Ovary (tissue), 9 donors: ENCODE data around the gene NOD2. TPM values are rescaled to one million over a fixed set of nuclear protein-coding genes. Genes with fewer than 3 reads are reported as not detected.

ENCODE experiments used
- DNase-seq, 5 donors: peaks; one replicate each; pipeline ENCODE4 v3.0.0-alpha.2; 2019 to 2020
- H3K27ac ChIP-seq, 2 donors: fragments of 200-600 bp; one replicate each; pipeline versions ENCODE4 v1.5.1 to v1.8.0; 2019 to 2022
- H3K27me3 ChIP-seq: fragments of 200-600 bp; one replicate; pipeline ENCODE4 v1.8.0; 2022
- H3K36me3 ChIP-seq: fragments of 200-600 bp; sonication (generic); one replicate; pipeline ENCODE4 v1.5.1; 2019
- H3K4me1 ChIP-seq: one replicate; pipeline ENCODE4 v1.8.1; 2013; ENCODE audit warnings: mild to moderate bottlenecking, moderate library complexity; ENCODE audit not compliant: insufficient read depth
- H3K4me3 ChIP-seq: fragments of 200-600 bp; sonication (generic); one replicate; pipeline ENCODE4 v1.5.1; 2017
- H3K9me3 ChIP-seq, 2 donors: fragments of 200-600 bp in 1 of 2; sonication (generic) in 1 of 2; one replicate each; pipeline versions ENCODE4 v1.5.1 to v1.8.1; 2013 to 2019; ENCODE audit warnings: mild to moderate bottlenecking in 1 of 2, moderate library complexity in 1 of 2
- EP300 ChIP-seq: sonication (generic); formaldehyde crosslinking; IDR thresholded peaks from one replicate; pipeline ENCODE4 v1.6.1; 2017; ENCODE audit warnings: antibody characterized with exemption
- POLR2A ChIP-seq: fragments of 450-650 bp; IDR thresholded peaks from one replicate; pipeline ENCODE4 v1.6.1; 2017; ENCODE audit warnings: antibody characterized with exemption, mild to moderate bottlenecking, moderate library complexity
- WGBS, 3 donors: extraction: QIAGEN DNeasy Blood & Tissue Kit in 1 of 3; methylation state at CpG; one replicate each; pipeline versions ENCODE4 v1.1.5 to v1.1.7; 2013 to 2017; 5-methylcytosine and 5-hydroxymethylcytosine counted together
- intact Hi-C, 4 donors: fragments of 100-400 bp; cut with DNase I; formaldehyde crosslinking; loops; one replicate each; pipeline versions ENCODE4 v1.11.0 to v1.15.1; 2022 to 2023
- polyA plus RNA-seq, 2 donors: library from polyadenylated mRNA; stranded (reverse); fragments of 200-250 nt in 1 of 2; fragments of 350-450 nt in 1 of 2; fragmentation: Illumina TruSeq in 1 of 2; extraction: RNeasy Lipid Tissue Mini Kit (QIAGEN cat#74804) in 1 of 2; gene quantifications; one replicate each; pipeline ENCODE4 v1.2.3, GENCODE V29; 2013 to 2014
- total RNA-seq, 7 donors: library from RNA; depleted of rRNA in 2 of 7; stranded (reverse); fragments of >200 nt in 2 of 7; fragmentation: NEBNext Ultra II Directional in 3 of 7; extraction: Animal tissue kit (Norgen Biotek cat#: 25700) in 3 of 7; gene quantifications; one replicate each; pipeline versions ENCODE4 v1.1.0 to v1.2.4, GENCODE V29; 2016 to 2023
- TF ChIP-seq, protein P1 (sequence below), 3 donors: fragments of 450-650 bp in 2 of 3; fragments of 200-600 bp in 1 of 3; IDR thresholded peaks; one replicate each; pipeline versions ENCODE4 v1.5.1 to v1.8.0; 2016 to 2022; ENCODE audit warnings: antibody characterized with exemption in 3 of 3, mild to moderate bottlenecking in 1 of 3
- donor health status: DM: no; HTN: no; CAD: no; lungs with moderate emphysema.
- donor health status: DM: no; HTN: no; CAD: no.
- donor health status: Bipolar disorder and iron deficiency.
- donor health status: DM: yes; HTN: yes; CAD: no.
- donor health status: DM: no; HTN: no; CAD: no.
- donor health status: DM: yes; HTN: yes; CAD: no.

The NOD2 gene
- total and polyA plus RNA-seq, 9 donors = 0.53 to 1.5 (median 1.1) TPM

GRCh38 chr16:50673496-50674275, 19.7 kb upstream of the NOD2 start:
- 43 to 63% (median 58%) methylated on average over 65 to 70 of the region's 70 CpGs for WGBS, 3 donors
- H3K27me3 ChIP-seq = no peaks in the 10 kb centered on the region
- intact Hi-C loops = loop anchor here in 1 of 4 donors (10.0 kb wide), 1 partner anchor 131 kb away; no protein-coding TSS in a partner anchor
- no peak overlapping the region for H3K4me3 ChIP-seq
- no peaks in the 10 kb centered on the region for H3K36me3 ChIP-seq
- H3K4me1 ChIP-seq = no peaks in the 10 kb centered on the region
- H3K27ac ChIP-seq = no peak overlapping the region
- no peak for DNase-seq
- TF ChIP-seq, protein P1, sequence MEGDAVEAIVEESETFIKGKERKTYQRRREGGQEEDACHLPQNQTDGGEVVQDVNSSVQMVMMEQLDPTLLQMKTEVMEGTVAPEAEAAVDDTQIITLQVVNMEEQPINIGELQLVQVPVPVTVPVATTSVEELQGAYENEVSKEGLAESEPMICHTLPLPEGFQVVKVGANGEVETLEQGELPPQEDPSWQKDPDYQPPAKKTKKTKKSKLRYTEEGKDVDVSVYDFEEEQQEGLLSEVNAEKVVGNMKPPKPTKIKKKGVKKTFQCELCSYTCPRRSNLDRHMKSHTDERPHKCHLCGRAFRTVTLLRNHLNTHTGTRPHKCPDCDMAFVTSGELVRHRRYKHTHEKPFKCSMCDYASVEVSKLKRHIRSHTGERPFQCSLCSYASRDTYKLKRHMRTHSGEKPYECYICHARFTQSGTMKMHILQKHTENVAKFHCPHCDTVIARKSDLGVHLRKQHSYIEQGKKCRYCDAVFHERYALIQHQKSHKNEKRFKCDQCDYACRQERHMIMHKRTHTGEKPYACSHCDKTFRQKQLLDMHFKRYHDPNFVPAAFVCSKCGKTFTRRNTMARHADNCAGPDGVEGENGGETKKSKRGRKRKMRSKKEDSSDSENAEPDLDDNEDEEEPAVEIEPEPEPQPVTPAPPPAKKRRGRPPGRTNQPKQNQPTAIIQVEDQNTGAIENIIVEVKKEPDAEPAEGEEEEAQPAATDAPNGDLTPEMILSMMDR (IDR thresholded peaks at IDR 0.05) = no peak
- no peak for TF ChIP-seq POLR2A
- no peak for TF ChIP-seq EP300
- H3K9me3 ChIP-seq = no peaks in the 10 kb centered on the region

- intact Hi-C loops = loop anchor here in 1 of 4 donors (10.0 kb wide), 1 partner anchor 130 kb away; no protein-coding TSS in a partner anchor
- no peaks in the 10 kb centered on the region for H3K9me3 ChIP-seq
- 91 to 97% (median 96%) methylated on average over 4 of the region's 4 CpGs for WGBS, 3 donors
- TF ChIP-seq POLR2A (no peak), EP300 (no peak)
- TF ChIP-seq, protein P1 (IDR thresholded peaks at IDR 0.05) = no peak
- no peak overlapping the region for H3K4me3 ChIP-seq
- no peaks in the 10 kb centered on the region for H3K36me3 ChIP-seq
- no peaks in the 10 kb centered on the region for H3K27me3 ChIP-seq
- H3K4me1 ChIP-seq = no peaks in the 10 kb centered on the region
- H3K27ac ChIP-seq = no peak overlapping the region
- no peak for DNase-seq
These were observed 18.6 kb upstream of the NOD2 start for GRCh38 chr16:50674831-50675230.

DNA sequence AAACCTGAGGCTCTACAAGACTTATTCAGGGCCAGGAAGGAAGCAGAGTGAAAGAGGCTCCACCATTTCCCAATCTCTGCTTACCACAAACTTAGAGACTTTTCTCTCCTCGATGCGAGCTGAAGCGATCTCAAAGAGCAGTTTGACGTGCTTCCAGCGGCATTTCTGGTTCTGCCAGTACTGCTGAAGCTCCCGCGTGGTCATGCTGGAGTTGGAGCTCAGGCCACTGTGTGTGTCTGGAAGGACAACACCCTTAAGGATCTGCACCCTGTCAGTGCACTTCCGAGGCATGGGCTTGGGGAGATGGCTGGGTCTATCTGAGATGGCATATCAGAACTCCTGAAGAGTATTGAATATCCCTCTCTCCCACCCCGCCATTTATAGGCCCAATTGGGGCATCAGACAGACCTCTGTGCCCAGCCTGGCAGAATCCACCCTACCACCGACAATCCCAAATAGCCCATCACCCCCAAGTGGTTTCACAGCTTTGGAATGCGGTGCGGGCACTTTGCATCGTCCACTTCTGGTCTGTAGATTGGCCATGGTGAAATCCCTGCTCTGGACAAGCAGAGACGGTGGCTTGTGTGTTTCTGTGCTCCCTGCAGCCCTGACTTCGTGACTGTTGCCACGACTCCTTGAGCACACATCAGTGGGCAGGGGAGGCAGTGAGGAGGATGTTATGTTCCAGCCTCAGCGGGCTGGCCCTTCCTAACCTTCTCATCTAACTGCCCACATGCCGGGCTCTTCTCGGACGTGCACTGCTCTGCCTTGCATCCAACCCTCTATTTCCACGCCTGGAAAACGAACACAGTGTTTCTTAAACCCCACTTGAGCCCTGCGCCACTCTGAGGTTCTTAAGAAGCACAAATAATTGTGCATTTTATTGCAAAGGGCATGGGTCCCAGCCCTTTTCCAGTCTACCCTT, 17.5 kb upstream of the NOD2 start:
- no peak overlapping the region for H3K27ac ChIP-seq
- no peaks in the 10 kb centered on the region for H3K4me1 ChIP-seq
- no peak for DNase-seq
- no peaks in the 10 kb centered on the region for H3K36me3 ChIP-seq
- intact Hi-C loops = loop anchor here in 1 of 4 donors (10.0 kb wide), 1 partner anchor 129 kb away; no protein-coding TSS in a partner anchor
- no peaks in the 10 kb centered on the region for H3K27me3 ChIP-seq
- TF ChIP-seq, protein P1 (IDR thresholded peaks at IDR 0.05) = no peak
- TF ChIP-seq POLR2A (no peak), EP300 (no peak)
- 79 to 87% (median 83%) methylated on average over 23 of the region's 23 CpGs for WGBS, 3 donors
- H3K9me3 ChIP-seq = no peaks in the 10 kb centered on the region
- no peak overlapping the region for H3K4me3 ChIP-seq

DNA sequence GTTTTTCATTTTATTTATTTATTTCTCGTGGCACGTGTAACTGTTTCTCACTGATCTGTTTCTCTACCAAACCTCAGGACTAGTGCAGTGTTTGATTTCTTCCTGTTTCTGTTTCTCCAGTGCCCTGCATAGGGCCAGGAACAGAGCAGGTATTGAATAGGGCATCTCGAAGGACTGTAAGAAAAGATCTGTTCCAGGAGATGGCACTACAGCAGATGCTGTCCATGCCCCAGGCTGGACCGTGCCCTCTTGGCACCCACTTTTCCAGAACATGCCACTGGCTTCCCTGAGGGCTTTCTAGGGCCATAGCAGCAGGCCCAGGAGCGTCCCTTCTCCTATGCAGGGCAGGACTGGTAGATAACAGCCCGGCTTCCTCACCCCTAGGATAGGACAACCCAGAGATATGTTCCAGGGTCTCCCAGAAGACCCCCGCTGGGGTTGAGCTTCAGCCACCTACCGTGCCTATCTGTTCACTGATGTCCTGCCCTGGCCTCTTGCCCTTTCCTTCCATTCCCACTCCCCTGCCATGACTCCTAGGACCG, 16.7 kb upstream of the NOD2 start:
- no peaks in the 10 kb centered on the region for H3K27me3 ChIP-seq
- H3K4me1 ChIP-seq = no peaks in the 10 kb centered on the region
- TF ChIP-seq, protein P1 (IDR thresholded peaks at IDR 0.05) = no peak
- TF ChIP-seq POLR2A (no peak), EP300 (no peak)
- H3K9me3 ChIP-seq = no peaks in the 10 kb centered on the region
- 72 to 80% (median 74%) methylated on average over 9 of the region's 9 CpGs for WGBS, 3 donors
- no peak overlapping the region for H3K27ac ChIP-seq
- no peak for DNase-seq
- H3K36me3 ChIP-seq = no peaks in the 10 kb centered on the region
- no peak overlapping the region for H3K4me3 ChIP-seq
- intact Hi-C loops = loop anchor here in 1 of 4 donors (10.0 kb wide), 1 partner anchor 128 kb away; no protein-coding TSS in a partner anchor
